HG02588 (cell line): Measurements from ENCODE around the gene RFTN1.

Source experiments
- ATAC-seq: cut with Tn5 transposase; IDR thresholded peaks from one replicate; pipeline ENCODE4 v1.9.1; 2021; ENCODE audit warnings: mild to moderate bottlenecking, moderate library complexity; ENCODE audit not compliant: unreplicated experiment

RFTN1 gene

DNA sequence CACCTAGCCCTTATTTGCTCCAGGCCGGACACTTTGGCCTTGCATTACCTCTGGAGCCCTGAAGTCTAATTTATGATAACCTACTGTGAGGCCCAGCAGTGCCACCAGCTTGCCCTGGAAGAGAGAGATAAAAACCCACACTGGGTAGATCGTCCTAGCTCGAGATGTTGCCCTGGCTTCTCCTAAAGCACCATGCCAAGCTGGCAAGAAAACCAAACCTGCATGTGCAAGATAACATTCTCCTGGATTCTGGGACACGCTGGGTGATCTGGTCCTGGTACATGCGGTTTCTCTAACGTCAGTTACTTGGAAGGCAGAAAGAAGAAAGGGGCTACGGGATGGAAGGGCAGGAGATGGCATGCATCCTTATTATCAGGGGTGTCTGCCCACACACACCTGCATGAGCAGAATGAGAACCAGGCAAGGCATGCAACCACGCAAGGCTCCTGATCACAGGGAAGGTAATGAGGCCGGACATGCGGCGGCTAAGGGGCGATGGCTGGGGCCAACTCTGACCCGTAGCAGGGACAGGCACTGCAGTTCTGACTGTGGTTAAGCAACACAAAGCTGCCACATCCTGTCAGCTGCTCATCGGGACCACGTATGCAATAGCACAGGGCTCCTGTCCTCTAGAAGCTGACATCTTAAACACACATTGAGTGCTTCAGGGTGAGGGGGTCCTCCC lies 175.5 kb downstream of the RFTN1 start:
- no peak for ATAC-seq

DNA sequence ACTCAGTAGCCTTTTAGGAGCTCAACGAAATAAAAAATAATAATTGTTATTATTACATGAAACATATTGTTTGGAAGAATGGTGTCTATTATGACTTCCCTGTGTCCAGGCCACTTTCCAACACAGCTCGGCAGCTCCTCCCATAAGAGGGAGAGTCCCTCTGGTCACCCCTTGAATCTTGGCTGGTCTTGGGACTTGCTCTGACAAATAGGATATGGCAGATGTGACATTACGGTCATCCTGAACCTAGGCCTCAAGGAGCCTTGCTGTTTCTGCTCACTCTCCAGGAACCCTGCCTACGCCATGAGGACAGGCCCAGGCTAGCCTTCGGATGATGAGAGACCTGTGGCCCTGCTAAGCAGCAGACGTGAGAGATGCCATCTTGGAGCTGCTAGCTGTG lies 176.7 kb downstream of the RFTN1 start:
- no peak for ATAC-seq

DNA sequence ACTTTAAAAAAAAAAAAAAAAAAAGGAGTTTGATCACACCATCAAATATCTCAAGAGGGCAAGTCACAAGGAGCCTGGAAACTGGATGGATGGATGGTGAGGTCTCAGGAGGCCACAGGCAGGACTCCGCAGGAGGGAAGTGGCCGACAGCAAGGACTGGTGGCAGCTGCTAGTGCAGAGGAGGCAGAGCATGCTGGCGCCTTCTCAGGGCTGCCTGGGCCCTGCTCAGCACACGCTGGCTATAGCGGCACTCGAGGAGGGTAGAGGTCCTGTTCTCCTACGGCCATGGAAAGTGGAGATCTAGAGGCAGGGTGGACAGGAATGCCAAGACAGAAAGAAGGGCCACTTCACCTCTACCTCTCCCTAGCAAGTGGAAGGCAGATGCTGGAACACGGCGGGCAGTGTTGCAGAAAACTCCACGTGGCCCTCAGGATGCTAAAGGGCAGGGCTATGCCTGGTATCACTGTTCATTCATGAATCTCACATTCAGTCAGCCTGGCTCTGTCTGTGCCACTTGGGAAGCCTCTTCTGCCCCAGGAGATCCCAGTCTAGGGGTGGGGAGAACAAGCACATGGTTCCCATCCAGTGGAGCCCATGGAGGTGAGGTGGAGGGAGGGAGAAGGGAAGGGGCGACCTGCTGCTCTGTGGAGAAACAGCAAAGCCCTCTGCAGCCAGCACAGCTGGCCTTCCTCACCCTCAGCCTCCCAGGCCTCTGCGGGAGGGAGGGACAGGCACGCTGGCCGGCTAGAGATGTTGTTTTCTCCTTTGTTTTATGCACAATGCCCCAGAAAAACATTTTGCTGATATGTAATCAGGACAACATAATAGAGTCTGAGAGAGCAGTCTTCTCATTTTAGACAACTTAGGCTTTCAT lies 177.5 kb downstream of the RFTN1 start:
- ATAC-seq: no peak

DNA sequence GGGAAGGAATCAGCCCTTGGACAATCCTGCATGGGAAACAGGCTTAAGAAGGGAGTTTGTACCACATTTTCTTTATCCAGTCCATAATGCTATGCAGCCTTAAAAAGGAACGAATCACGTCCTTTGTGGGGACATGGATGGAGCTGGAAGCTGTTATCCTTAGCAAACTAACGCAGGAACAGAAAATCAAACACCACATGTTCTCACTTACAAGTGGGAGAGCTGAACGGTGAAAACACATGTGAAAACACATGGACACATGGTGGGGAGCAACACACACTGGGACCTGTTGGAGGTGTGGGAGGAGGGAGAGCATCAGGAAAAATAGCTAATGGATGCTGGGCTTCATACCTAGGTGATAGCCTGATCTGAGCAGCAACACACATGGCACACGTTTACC lies 178.2 kb downstream of the RFTN1 start:
- ATAC-seq: no peak

DNA sequence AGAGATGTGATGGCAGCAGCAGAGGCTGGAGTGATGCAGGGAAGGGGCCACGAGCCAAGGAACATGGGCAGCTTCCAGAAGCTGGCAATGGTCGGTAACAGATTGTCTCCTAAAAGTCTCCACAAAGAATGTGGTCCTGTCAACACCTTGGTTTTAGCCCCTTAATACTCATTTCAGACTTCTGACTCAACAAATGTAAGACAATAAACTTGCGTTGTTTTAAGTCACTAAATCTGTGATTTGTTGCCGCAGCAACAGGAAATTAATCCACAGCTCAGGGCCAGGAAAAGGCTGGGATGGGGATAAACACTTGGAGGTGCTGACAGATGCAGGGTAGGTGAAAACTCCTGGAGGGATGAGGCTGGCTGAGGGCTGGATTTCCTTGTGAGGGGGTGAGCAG lies 178.6 kb downstream of the RFTN1 start:
- no peak for ATAC-seq

DNA sequence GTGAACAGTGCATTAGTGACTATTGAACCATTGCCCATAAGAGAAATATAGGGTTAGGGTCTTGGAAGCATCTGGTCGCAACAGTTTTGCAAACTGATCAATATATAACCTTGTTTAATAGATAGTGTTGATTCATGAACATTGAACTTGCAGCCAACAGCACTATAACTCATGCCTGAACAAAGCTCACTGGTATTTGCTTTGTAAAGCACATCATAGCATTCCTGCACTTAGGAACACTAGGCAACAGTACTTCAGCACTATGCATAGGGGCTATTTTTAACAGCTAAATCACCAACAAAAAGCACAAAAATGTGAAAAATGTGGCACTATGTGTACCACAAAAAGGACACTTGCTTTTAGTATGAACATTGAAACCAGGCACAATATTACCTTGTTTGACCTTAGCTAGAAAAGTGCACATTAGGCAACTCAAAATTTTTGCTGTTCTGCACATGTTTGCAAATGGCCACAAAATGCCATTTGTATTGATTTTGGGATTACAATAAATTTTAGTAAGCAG lies 180.5 kb downstream of the RFTN1 start:
- ATAC-seq: no peak

DNA sequence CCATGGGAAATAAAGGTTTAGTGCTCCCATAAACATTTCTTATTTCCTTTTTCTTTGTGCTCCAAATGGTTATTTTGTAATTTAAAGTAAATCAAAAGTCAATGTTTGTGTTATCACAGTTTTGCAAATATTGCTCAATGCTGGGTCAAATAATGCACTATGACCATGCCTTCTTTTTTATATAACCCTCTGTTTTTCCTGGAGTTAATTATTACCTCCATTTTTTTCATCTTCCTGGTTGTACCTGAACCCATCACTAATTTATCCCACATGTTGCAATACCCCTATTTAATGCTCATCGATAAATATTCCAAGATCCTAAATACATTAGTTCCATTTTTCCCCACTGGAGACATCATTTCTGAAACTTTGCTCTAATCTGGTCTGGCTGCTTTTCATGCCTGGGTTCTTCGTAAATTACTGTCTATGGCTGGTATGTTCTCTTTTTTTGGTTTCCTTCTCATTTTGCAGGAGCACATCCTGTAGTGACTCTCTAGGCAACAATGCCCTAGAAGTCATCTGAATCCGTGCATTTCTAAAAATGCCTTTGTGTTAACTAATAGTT lies 182.1 kb downstream of the RFTN1 start:
- ATAC-seq: no peak

DNA sequence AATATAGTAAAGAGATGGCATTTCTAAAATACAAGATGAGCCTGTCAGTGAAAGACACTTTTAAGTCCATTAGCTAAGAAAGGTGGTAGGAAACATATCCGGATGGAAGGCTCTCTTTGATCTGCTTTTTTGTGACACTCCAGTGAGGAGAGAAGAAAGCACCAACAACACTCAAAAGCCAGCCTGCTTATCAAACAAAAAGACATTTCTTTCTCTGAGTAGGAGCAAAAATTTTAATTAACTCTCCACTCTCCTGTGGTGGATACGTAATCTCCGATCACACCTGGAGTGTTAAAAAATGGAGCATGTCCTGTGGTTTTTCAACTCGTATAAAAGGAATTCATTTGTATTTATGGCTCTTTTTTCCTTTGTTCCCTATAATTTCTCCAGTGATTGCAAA lies 183.1 kb downstream of the RFTN1 start:
- ATAC-seq: no peak

DNA sequence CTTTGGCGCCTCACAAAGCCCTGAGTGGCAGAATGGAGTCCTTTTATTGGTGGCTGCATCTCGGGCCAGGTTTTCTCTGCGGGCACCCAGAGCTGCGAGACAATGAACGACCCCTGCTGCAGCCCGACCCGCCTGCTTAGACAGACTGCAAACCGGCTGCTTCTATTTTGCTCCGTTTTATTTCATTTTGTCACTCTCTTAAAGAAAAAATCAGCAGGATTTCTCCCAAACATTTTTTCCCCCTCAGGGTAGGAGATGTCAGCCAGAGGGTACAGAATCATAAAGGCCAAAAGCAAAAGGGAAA lies 183.7 kb downstream of the RFTN1 start:
- no peak for ATAC-seq

DNA sequence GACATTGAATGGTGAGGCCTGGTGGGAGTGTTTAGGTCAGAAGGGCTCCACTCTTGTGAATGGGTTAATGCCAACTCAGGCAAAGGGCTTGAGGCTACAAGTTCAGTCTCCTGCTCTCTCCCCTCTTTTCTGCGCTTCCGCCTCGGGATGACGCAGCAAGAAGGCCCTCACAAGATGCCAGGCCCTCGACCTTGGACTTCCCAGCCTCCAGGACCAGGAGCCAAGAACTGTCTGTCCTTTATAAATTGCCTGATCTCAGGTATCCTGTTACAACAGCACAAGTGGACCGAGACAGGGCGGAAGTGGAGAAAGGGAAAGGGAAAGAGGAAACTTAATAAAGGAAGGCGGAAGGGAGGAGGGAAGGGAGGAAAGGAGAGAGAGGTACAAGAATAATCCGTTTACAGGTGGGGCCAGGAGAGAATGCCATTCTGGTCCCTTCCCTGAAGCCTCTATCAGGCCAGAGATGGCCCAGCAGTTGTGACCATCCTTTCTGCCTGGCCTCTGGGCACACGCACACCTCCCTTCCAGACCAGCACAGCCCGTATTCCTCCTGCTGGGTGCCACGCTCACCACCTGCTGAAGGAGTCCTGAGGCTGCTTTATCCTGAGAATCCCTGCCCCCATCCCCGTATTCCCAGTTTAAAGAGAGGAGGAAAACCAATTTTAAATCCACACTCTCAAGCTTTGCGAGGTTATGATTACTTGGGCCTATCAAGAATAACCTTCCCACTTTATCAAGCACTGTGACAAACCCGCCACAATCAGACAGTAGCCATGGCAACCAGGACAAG lies 184.3 kb downstream of the RFTN1 start:
- ATAC-seq: no peak

DNA sequence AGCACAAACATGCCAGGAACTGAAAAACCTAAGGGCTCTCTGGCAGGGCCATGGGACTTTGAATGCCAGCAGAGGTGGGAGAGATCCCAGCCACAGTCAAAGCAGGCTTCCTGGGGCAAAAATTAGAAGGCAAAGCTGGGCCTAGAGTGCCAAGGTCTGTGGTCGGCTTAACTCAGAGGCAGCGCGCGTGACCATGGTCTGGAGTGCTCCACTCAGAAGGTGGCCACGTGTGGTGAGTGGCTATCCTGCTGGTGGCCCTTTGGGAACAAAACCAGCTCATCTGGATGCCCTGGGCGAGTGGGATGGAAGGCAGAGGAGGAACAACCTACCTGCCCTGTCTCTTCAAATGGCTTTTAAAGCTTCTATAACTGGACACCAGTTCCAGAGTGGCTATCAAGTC lies 185.4 kb downstream of the RFTN1 start:
- ATAC-seq: no peak

DNA sequence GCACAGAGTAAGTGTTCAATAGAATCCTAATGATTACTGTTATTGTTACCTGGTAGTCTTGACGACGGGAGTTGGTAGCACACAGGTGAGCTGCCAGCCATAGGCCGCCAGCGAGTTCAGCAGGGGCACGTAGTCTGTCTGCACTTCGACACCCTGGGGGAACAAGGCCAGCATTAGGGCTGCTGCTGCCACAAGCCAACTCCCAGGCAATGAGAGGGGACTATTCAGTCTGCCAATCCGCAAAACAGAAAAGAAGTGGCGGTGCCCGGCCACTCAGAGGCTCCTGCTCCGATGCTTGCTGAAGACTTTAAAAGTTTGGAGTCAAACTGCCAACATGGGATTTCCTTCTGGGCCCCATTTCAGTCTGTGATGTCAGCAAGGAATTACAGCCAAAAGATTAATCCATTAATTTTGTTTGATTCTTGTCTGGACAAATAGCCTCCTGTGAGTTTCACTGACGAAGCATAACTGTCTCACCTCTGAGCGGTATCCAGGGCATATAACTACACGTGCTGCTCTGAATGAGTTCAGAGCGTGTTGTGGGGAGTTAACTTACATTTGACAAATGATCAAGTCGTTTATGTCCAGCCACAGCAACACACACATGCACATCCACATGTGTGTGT lies 186.7 kb downstream of the RFTN1 start:
- no peak for ATAC-seq

DNA sequence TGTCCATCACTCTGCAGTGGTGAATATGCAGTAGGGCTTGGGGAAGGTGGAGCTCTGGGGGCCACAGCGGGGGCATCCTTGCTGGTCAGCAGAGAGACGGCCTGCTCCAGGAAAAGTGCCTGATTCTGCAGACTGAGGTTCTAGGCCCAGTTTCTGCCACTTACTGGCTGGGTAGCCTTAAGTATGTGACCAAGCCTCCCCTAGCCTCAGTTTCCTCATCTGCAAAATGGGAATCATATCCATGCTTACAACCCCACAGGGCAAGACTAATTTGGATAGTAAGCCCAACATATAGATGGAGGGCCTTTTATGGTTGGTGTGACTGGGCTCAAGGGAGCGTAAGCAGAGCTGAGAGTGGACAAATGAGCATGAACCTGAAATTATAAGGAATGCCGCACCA lies 187.6 kb downstream of the RFTN1 start:
- ATAC-seq: no peak

DNA sequence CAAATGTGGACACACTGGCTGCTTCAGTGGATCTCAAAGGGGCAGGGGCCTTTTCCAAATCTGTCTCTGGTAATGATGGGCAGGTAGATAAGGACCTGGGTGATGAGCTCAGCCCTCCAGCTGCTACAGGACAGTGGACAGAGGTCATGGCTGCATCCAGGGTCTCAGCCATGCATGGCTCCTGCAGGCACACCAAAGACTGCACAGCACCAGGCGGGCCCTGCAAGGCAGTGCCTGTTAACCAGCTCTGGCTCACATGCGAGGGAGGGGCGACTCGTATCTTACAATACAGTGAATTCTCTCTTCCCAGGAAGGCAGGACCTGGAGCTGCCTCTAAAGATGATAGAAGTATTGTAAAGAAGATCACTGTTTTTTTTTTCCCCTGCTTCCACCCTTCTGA lies 189.8 kb downstream of the RFTN1 start:
- no peak for ATAC-seq

DNA sequence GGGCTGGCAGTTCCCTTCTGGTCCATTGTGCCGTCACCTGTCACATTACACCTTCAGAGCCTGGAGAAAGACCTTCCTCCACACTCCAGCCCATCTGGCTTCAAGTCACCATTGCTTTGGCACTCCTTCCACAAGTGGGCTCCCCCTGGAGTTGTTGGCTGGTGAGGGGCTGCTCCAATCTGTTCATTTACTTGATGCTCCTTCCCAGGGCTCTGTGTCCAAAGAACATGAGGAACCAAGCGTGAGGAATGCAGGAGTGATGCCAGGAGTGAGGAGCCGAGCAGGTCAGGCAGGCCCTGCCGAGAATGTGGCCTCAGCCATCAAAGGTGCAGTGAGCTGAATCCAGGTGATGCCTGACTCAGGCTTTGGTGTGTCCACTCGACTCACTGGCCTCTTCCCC lies 191.3 kb downstream of the RFTN1 start:
- no peak for ATAC-seq

DNA sequence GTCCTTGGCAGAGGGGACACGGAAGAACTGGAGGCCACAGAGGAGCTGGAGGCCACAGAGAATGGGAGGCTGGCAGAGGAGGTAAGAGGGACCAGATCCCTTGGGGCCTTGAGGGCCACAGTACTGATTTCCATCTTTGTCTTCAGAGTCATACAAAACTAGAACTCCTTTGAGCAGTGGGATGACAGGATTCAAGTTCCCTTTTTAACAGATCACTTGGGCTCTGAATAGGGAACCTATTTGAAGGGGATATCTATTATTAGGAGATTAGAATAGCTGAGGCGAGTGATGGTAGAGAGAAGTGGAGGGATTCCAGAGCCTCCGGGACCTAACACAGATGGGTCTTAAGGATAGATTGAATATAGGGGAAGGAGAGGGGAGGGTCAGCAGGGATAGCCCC lies 192.8 kb downstream of the RFTN1 start:
- ATAC-seq: no peak

DNA sequence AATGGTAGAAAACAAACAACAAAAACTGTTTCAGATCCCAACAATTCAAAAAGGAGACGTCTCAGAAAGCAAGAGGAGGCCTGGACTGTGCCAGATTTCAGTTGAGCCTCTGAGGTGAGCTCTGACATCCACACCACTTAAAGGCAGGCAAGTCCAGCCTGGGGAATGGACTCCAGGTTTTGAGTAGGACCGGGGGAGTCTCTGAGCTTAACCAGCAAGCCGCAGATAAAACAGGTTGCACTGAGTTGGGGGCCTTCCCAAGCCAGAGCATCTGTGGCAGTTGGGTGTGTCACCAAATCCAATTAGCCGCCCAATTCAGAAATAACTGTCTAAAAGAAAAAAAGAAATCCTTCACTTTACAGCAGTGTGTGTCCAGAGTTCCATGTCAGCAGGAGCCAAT lies 193.8 kb downstream of the RFTN1 start:
- no peak for ATAC-seq

DNA sequence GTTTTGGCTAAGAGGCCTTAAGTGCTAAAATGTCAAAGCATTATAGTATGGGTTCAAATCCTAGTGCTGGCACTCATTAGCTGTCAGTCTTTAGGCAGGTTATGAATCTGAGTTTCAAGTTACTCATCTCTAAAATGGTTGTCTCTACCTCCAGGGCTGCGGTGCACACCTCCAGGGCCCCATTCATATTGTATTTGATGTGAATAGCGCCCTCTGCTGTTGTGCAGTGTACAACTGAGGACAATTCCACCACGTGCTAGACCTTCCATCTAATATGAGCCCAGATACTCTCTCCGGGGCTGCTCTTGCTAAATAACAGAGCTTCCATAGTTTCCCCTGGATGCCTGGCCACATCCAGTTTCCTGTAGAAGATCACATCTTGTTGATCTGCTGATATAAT lies 194.2 kb downstream of the RFTN1 start:
- no peak for ATAC-seq

DNA sequence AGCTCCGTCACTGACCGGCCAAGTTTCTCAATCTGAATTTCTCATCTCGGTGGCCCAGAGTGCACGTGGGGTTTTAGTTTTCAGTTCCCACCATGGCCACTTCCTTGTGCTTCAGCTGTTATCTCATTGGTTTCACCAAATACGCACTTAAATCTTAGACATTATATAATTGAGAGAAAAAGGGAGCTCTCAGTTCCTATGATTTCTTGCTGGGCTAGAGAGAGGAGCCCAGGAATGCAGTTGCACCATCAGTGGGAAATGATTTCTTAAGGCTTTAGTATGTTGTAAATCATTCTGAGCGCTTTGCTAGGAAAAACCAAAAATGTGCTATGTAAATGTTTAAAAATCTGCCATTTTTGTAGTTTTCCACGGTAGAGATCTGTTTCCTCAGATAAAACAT lies 195.3 kb downstream of the RFTN1 start:
- ATAC-seq: no peak

DNA sequence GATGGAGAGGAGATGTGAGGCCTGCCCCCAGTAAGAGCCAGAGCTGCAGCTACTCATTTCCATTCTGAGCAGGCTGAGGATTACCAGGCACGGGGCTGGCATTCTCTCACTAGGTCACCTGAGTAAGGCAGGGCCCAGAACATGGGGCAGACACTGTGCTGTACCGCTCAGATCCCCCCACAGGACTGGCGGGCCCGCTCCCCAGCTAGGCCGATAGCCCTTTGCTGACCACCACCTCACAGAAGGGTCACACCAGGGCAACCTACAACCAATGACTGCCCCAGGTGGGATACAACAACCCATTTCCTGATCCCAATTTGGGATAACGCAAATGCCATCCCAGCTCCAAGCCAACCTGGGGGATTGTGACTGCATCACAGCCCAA lies 195.9 kb downstream of the RFTN1 start:
- no peak for ATAC-seq
